Transverse colon (tissue), 4 donors: ENCODE measurements around the gene EHD4. TPM values are rescaled to one million over a fixed set of nuclear protein-coding genes. Genes with fewer than 3 reads are reported as not detected.

Experiments used
- DNase-seq: peaks from one replicate; pipeline ENCODE4 v3.0.0-alpha.2; 2019
- H3K27ac ChIP-seq, 4 donors: fragments of 200-600 bp; sonication (generic); 2 replicates each; pipeline ENCODE4 v1.5.1; 2016 to 2018; ENCODE audit warnings: inconsistent platforms in 4 of 4
- H3K27me3 ChIP-seq: fragments of 200-600 bp; sonication (generic); 2 replicates; pipeline ENCODE4 v1.5.1; 2017; ENCODE audit warnings: inconsistent platforms
- H3K36me3 ChIP-seq, 4 donors: fragments of 200-600 bp; sonication (generic); 2 replicates each; pipeline ENCODE4 v1.5.1; 2017 to 2019; ENCODE audit warnings: inconsistent platforms in 4 of 4
- H3K4me1 ChIP-seq, 4 donors: fragments of 200-600 bp; sonication (generic); 2 replicates each; pipeline ENCODE4 v1.5.1; 2017 to 2020; ENCODE audit warnings: inconsistent platforms in 4 of 4
- H3K4me3 ChIP-seq, 4 donors: fragments of 200-600 bp; sonication (generic); 1 replicate in 1 of 4; 2 replicates in 3 of 4; pipeline versions ENCODE4 v1.5.1 to v1.6.1; 2017 to 2019; ENCODE audit warnings: inconsistent platforms in 4 of 4
- H3K9me3 ChIP-seq, 2 donors: fragments of 200-600 bp; sonication (generic); 2 replicates each; pipeline ENCODE4 v1.5.1; 2017 to 2019; ENCODE audit warnings: inconsistent platforms in 2 of 2
- CTCF ChIP-seq, 5 experiments: fragments of 200-600 bp in 3 of 5; fragments of 450-650 bp in 2 of 5; sonication (generic) in 3 of 5; IDR thresholded peaks; 1 replicate in 2 of 5; 2 replicates in 3 of 5; pipeline ENCODE4 v1.5.1; 2016 to 2017; ENCODE audit warnings: antibody characterized with exemption in 5 of 5, inconsistent platforms in 3 of 5, mild to moderate bottlenecking in 2 of 5, moderate library complexity in 1 of 5
- EP300 ChIP-seq: sonication (generic); formaldehyde crosslinking; IDR thresholded peaks from one replicate; pipeline ENCODE4 v1.6.1; 2017; ENCODE audit warnings: antibody characterized with exemption, low read depth
- POLR2A ChIP-seq: fragments of 450-650 bp; IDR thresholded peaks from one replicate; pipeline ENCODE4 v1.6.1; 2016; ENCODE audit warnings: antibody characterized with exemption, mild to moderate bottlenecking, moderate library complexity
- POLR2AphosphoS5 ChIP-seq, 3 donors: sonication (generic); formaldehyde crosslinking; IDR thresholded peaks; one replicate each; pipeline ENCODE4 v1.6.1; 2016; ENCODE audit warnings: antibody characterized with exemption in 3 of 3
- WGBS, 2 donors: methylation state at CpG; one replicate each; pipeline ENCODE4 v1.1.5; 2018; ENCODE audit warnings: low coverage in 1 of 2; 5-methylcytosine and 5-hydroxymethylcytosine counted together
- in situ Hi-C, 4 donors: fragments of 200-750 bp; cut with MboI; loops; one replicate each; pipeline versions ENCODE4 v1.15.0 to v1.15.1; 2017; ENCODE audit warnings: low sequenced_read_pairs in 3 of 4, low pct_ligation_motif_present in 1 of 4, low pct_unique_long_range_greater_than_20kb in 1 of 4
- intact Hi-C: fragments of 100-400 bp; cut with DNase I; formaldehyde crosslinking; loops from one replicate; pipeline ENCODE4 v1.15.1; 2023; ENCODE audit warnings: low total_unique reads
- total RNA-seq, 4 donors: library from RNA; depleted of rRNA; stranded (reverse); fragments of >200 nt; gene quantifications; one replicate each; pipeline ENCODE4 v1.1.0, GENCODE V29; 2016

Gene EHD4
- total RNA-seq, 4 donors from 2014 or later = 16.9 to 55.4 (median 35.5) TPM

DNA sequence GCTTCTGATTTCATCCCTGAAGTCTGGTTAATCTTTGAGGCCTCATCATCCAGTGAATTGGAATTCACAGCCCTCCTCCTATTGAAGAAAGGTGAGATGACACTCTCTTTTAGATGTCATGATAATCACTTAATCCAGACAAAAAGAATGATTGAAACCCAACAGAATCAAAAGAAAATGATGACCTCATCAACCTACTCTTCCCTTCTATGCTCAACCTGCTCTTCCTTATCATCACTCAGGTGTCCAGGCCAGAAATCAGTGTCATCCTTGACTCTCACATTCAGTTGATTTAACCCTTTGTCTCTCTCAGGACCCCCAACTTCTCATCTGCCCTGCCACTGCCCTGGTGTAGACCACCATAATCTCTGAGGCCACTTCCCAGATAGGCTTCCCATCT is 36.7 kb upstream of the EHD4 start:
- Histone ChIP-seq H3K9me3 (no peaks in the 10 kb centered on the region), H3K27me3 (no peaks in the 10 kb centered on the region), H3K36me3 (no peaks in the 10 kb centered on the region), H3K27ac (no peak overlapping the region), H3K4me1 (peaks cover 0 to 13% (median 10%) of the 10 kb centered on the region in 4 donors), H3K4me3 (no peak overlapping the region)
- no peak for TF ChIP-seq CTCF (IDR thresholded peaks at IDR 0.05)
- no peak for TF ChIP-seq EP300
- TF ChIP-seq POLR2AphosphoS5 (IDR thresholded peaks at IDR 0.05) = no peak
- TF ChIP-seq POLR2A = no peak
- in situ Hi-C loops = no loop called here
- no peak for DNase-seq
- intact Hi-C loops = no loop called here

- Histone ChIP-seq H3K27ac (no peak overlapping the region), H3K36me3 (no peaks in the 10 kb centered on the region), H3K4me3 (no peak overlapping the region), H3K9me3 (no peaks in the 10 kb centered on the region), H3K27me3 (no peaks in the 10 kb centered on the region), H3K4me1 (peaks cover 0 to 9% (median 7%) of the 10 kb centered on the region in 4 donors)
- no peak for DNase-seq
- WGBS, 2 donors = 84% methylated on average over 1 of the region's 1 CpG; no CpG with 5 or more reads in 1 of the 2 donors
- intact Hi-C loops (no loop called here), in situ Hi-C loops (no loop called here)
- TF ChIP-seq CTCF (IDR thresholded peaks at IDR 0.05) = no peak
- TF ChIP-seq EP300 = no peak
- TF ChIP-seq POLR2A = no peak
- TF ChIP-seq POLR2AphosphoS5 (IDR thresholded peaks at IDR 0.05) = no peak
These were observed 35.0 kb upstream of the EHD4 start for GRCh38 chr15:42007386-42007785.

- TF ChIP-seq POLR2A (no peak), POLR2AphosphoS5 (IDR thresholded peaks at IDR 0.05) (no peak), CTCF (IDR thresholded peaks at IDR 0.05) (no peak), EP300 (no peak)
- in situ Hi-C loops = no loop called here
- WGBS, 2 donors = 74 to 80% methylated on average over 2 to 6 of the region's 6 CpGs
- Histone ChIP-seq H3K4me1 (no peaks in the 10 kb centered on the region), H3K4me3 (no peak overlapping the region), H3K27me3 (peaks cover 3% of the 10 kb centered on the region), H3K27ac (no peak overlapping the region), H3K9me3 (no peaks in the 10 kb centered on the region), H3K36me3 (no peaks in the 10 kb centered on the region)
- intact Hi-C loops = no loop called here
- DNase-seq = no peak
These were observed 30.0 kb upstream of the EHD4 start for GRCh38 chr15:42002333-42002732.

DNA sequence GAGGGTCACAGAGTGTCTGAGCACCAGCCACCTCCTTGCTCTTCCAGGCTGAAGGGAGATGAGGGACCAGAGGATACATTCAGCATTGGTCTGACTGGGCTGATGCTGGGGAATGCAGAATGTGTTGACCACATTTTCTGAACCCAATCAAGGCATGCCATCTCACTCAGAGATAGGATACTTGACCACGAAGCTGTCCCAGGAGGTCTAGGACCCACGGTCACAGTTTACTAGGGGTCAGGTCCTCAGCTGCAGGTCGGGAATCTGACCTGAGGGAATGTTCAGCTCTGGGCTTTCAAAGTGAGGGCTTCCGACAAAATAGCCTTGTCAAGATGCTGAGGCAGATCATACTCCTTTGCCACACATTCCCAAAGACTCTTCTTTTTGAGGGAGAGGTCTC is 28.9 kb upstream of the EHD4 start:
- in situ Hi-C loops (no loop called here), intact Hi-C loops (no loop called here)
- Histone ChIP-seq H3K36me3 (no peaks in the 10 kb centered on the region), H3K27me3 (peaks cover 3% of the 10 kb centered on the region), H3K9me3 (no peaks in the 10 kb centered on the region), H3K4me3 (no peak overlapping the region), H3K4me1 (no peaks in the 10 kb centered on the region), H3K27ac (no peak overlapping the region)
- no peak for TF ChIP-seq POLR2AphosphoS5 (IDR thresholded peaks at IDR 0.05)
- no peak for TF ChIP-seq CTCF (IDR thresholded peaks at IDR 0.05)
- TF ChIP-seq POLR2A = no peak
- no peak for TF ChIP-seq EP300
- DNase-seq = no peak
- WGBS, 2 donors = 80% methylated on average over 4 of the region's 4 CpGs; no CpG with 5 or more reads in 1 of the 2 donors
